Skeletal muscle satellite cell (primary cell): ENCODE data around the gene ADAM22.

Experiments
- H3K27me3 ChIP-seq: 2 replicates; pipeline ENCODE4 v1.7.0; 2013; ENCODE audit warnings: low read length; ENCODE audit not compliant: control insufficient read depth, insufficient read depth
- H3K36me3 ChIP-seq: 2 replicates; pipeline ENCODE4 v1.7.0; 2013; ENCODE audit warnings: mild to moderate bottlenecking, control low read depth, low read length; ENCODE audit not compliant: insufficient read depth
- H3K4me1 ChIP-seq: 2 replicates; pipeline ENCODE4 v1.7.0; 2013; ENCODE audit warnings: low read length; ENCODE audit not compliant: control insufficient read depth, insufficient read depth
- H3K4me2 ChIP-seq: 2 replicates; pipeline ENCODE4 v1.7.0; 2013; ENCODE audit warnings: mild to moderate bottlenecking, low read length
- H3K4me3 ChIP-seq: 2 replicates; pipeline ENCODE4 v1.7.0; 2013; ENCODE audit warnings: low read length
- H3K9ac ChIP-seq: 2 replicates; pipeline ENCODE4 v1.7.0; 2013; ENCODE audit warnings: mild to moderate bottlenecking, low read depth, low read length, moderate library complexity
- H3K9me3 ChIP-seq: replicated peaks from 2 replicates; pipeline ENCODE4 v1.7.0; 2013; ENCODE audit warnings: mild to moderate bottlenecking, control low read depth, low read length

ADAM22 gene

DNA sequence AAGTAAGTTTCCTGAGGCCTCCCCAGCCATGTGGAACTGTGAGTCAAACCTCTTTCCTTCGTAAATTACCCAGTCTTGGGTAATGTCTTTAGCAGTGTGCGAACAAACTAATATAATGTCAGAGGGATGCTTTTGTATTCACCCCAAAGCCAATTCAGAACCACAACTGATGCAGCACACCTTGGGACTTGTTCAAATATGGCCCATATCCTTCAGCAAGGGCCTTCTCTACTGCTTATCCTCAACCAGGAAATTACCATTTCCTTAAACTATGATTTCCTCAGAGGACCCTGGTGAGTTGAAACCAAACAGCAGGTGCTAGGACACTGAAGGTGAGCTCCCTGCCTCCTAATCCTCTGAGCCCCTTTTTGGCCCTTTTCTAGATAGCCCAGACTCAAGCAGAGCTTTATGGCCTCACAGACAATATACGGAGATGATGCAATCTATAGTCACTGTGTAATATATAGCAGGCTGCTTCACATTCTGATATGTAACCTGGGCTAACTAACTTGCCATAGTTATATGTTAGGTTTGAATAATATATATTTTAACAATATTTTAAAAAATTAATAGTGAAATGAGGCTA lies 270.6 kb downstream of the ADAM22 start:
- H3K4me1 ChIP-seq, result no peaks in the 10 kb centered on the region
- no peak overlapping the region for H3K4me2 ChIP-seq
- no peaks in the 10 kb centered on the region for H3K9me3 ChIP-seq
- H3K9ac ChIP-seq, result no peak overlapping the region
- H3K36me3 ChIP-seq, result peaks cover 70% of the 10 kb centered on the region
- H3K4me3 ChIP-seq, result no peak overlapping the region
- no peaks in the 10 kb centered on the region for H3K27me3 ChIP-seq

GRCh38 chr7:88205179-88205578 lies 271.1 kb downstream of the ADAM22 start:
- Histone ChIP-seq H3K4me1 (no peaks in the 10 kb centered on the region), H3K36me3 (peaks cover 75% of the 10 kb centered on the region), H3K27me3 (no peaks in the 10 kb centered on the region), H3K9me3 (no peaks in the 10 kb centered on the region), H3K4me2 (no peak overlapping the region), H3K4me3 (no peak overlapping the region), H3K9ac (no peak overlapping the region)

GRCh38 chr7:88206254-88206653 lies 272.2 kb downstream of the ADAM22 start:
- Histone ChIP-seq H3K9ac (no peak overlapping the region), H3K9me3 (no peaks in the 10 kb centered on the region), H3K4me3 (no peak overlapping the region), H3K4me2 (no peak overlapping the region), H3K36me3 (peaks cover 78% of the 10 kb centered on the region), H3K4me1 (no peaks in the 10 kb centered on the region), H3K27me3 (no peaks in the 10 kb centered on the region)

DNA sequence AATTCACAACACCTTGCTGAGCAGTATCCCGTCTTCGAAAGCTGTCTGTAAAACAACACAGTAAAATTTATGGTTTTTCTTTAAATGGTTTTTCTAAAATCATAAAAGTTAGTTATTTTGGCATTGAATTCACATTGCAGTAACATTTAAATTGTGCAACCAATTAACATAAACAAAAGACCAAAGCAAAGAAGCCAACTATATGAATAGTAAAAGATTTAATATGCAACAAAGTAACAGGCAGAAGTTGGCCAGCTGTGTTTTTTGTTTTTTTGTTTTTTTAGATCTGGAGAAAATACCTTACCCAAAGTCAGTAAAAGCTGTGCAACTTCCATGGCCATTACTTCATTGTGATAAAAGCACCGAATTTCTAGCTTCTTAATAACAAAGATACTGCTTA lies 274.5 kb downstream of the ADAM22 start:
- Histone ChIP-seq H3K9me3 (no peaks in the 10 kb centered on the region), H3K4me1 (no peaks in the 10 kb centered on the region), H3K4me2 (no peak overlapping the region), H3K36me3 (peaks cover 84% of the 10 kb centered on the region), H3K27me3 (no peaks in the 10 kb centered on the region), H3K4me3 (no peak overlapping the region), H3K9ac (no peak overlapping the region)

- peaks cover 74% of the 10 kb centered on the region for H3K36me3 ChIP-seq
These were observed 278.9 kb downstream of the ADAM22 start for GRCh38 chr7:88212918-88213317.

DNA sequence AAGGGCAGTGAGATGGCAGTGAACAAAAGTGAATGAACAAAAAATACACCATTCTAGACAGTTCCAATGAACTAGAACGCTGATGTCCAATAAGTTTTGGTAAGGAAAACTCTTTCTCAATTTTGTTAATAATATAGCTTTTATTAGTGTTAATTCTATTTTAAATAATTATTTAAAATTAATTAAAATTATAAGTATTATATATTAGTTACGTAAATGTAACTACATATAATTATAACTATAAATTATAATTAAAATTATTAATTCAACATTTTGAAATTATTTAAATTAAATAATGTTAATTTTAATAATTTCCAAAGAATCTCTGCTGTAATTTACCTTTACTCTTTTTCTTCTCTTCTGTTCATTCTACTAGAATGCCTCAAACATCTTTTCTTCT lies 280.4 kb downstream of the ADAM22 start:
- no peak overlapping the region for H3K4me2 ChIP-seq
- no peak overlapping the region for H3K9ac ChIP-seq
- no peaks in the 10 kb centered on the region for H3K9me3 ChIP-seq
- H3K36me3 ChIP-seq, result peaks cover 61% of the 10 kb centered on the region
- no peak overlapping the region for H3K4me3 ChIP-seq
- H3K27me3 ChIP-seq, result no peaks in the 10 kb centered on the region
- H3K4me1 ChIP-seq, result peaks cover 9% of the 10 kb centered on the region

More at GRCh38 chr7:88212918-88213317, 278.9 kb downstream of the ADAM22 start:
- no peaks in the 10 kb centered on the region for H3K27me3 ChIP-seq
- H3K4me3 ChIP-seq, result no peak overlapping the region
- H3K4me1 ChIP-seq, result peaks cover 4% of the 10 kb centered on the region
- no peak overlapping the region for H3K4me2 ChIP-seq
- no peaks in the 10 kb centered on the region for H3K9me3 ChIP-seq
- H3K9ac ChIP-seq, result no peak overlapping the region

DNA sequence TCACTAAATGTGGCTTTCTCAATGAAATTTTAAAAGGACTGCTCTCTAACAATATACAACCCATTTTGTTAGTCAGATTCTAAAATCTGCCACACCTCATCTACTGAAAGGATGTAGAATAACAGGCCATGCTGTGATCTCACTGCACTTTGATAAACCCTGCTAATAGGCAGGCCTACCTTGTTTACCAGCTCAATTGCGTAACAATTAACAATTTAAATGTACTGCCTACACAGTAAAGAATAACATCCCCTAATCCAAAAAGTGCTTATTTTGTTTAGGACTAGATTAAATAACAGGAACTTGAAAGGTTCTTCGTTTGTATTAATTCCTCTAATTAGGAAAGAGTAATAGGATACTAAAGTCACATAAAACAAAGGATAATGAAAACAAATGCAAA lies 281.2 kb downstream of the ADAM22 start:
- Histone ChIP-seq H3K9ac (no peak overlapping the region), H3K4me2 (no peak overlapping the region), H3K4me3 (no peak overlapping the region), H3K9me3 (no peaks in the 10 kb centered on the region), H3K4me1 (peaks cover 9% of the 10 kb centered on the region), H3K27me3 (no peaks in the 10 kb centered on the region), H3K36me3 (peaks cover 56% of the 10 kb centered on the region)

- Histone ChIP-seq H3K9ac (no peak overlapping the region), H3K27me3 (no peaks in the 10 kb centered on the region), H3K4me3 (no peak overlapping the region), H3K4me1 (peaks cover 16% of the 10 kb centered on the region), H3K9me3 (no peaks in the 10 kb centered on the region), H3K36me3 (peaks cover 52% of the 10 kb centered on the region), H3K4me2 (no peak overlapping the region)
These were observed 282.2 kb downstream of the ADAM22 start for GRCh38 chr7:88216276-88216675.

DNA sequence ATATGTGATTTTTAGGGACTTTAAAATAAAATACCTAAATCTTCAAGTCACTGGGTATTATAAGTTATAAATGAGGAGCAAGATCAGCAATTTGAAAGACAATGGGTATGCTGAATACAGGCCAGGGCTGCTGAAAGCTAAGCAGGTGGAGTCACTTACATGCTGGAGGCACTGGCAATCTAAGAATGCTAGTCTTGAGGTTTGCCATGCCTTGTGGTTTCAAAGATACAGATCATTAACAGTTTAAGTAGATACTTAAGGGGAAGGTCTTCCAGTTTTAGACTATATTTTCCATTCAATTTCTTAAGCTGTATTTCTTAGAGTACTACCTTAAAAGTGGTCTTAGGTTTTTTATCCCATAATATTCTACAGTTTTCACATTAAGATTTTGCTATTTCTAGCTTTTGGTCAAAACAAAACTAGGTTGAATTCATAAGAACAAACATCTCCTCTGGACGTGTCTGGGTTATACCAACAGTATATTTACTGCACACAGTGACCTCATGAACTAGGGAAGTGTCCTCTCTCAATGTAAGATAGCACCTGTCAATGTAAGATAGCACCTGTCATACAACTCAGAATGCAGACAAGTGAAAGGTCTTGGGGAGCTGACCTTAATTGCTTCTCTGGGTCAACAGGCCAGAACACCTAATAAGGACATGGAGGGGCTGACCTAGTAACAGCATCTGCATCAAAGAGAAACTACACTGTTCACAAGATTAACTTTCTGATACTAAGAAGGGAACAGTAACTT lies 283.8 kb downstream of the ADAM22 start:
- no peaks in the 10 kb centered on the region for H3K27me3 ChIP-seq
- H3K4me3 ChIP-seq, result peak overlapping the region; percentile 86
- peaks cover 36% of the 10 kb centered on the region for H3K36me3 ChIP-seq
- peaks cover 16% of the 10 kb centered on the region for H3K4me1 ChIP-seq
- no peaks in the 10 kb centered on the region for H3K9me3 ChIP-seq
- peak overlapping the region; percentile 87 for H3K4me2 ChIP-seq
- H3K9ac ChIP-seq, result peak overlapping the region; percentile 88

DNA sequence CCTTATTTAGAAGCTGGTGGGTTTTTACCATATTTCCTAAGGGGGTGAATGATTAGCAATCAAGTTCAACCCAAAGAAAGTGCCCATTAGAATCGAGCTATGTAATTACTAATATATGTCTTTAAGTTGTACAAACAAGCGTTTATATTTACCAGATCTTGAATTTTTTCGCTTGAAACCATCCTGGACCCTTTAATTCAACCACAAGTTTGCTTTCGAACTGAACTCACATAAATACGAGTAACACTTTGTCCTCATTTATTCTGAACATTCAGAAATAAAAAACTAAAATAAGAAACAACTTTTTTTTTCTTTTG lies 284.3 kb downstream of the ADAM22 start:
- peak overlapping the region; percentile 87 for H3K4me2 ChIP-seq
- H3K4me3 ChIP-seq, result peak overlapping the region; percentile 86
- H3K36me3 ChIP-seq, result peaks cover 31% of the 10 kb centered on the region
- H3K4me1 ChIP-seq, result peaks cover 16% of the 10 kb centered on the region
- H3K9ac ChIP-seq, result peak overlapping the region; percentile 88
- no peaks in the 10 kb centered on the region for H3K27me3 ChIP-seq
- no peaks in the 10 kb centered on the region for H3K9me3 ChIP-seq

DNA sequence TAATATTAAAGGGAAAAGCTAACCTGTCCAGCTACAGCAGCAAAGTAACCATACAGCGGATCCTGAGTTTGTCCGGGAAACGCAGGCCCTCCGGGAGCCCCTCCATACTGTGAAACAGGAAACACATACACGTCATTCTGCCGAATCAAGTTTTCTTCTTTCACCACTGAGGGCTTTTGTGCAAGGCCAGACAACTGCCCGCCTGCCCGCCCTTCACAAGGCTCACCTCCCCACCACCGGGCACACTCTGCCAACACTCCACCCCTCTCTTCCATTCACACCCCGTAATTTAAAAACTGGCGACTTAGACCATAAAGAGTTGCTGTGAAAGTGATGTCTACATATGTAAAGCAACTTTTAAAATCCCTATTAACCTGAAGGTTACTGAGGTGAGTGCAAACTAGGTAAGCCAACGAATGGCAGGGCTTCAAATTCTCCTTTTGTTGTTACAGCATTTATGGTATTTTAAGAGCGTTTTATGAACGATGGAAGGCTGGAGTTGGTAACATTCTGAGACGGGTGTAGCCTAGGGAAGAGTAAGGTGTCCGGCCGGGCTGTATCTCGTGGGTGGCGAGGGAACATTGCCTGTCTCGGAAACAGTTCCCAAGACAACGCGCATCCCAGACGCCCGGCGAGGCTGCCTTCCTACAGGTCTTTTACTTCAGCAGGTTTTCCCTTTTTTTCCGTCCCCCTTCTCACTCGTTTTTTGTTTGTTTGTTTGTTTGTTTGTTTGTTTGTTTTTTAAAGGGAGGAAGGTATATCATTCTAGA lies 285.0 kb downstream of the ADAM22 start:
- H3K4me3 ChIP-seq, result peak overlapping the region; percentile 86
- peaks cover 16% of the 10 kb centered on the region for H3K4me1 ChIP-seq
- H3K9ac ChIP-seq, result peak overlapping the region; percentile 88
- H3K27me3 ChIP-seq, result no peaks in the 10 kb centered on the region
- no peaks in the 10 kb centered on the region for H3K9me3 ChIP-seq
- peaks cover 24% of the 10 kb centered on the region for H3K36me3 ChIP-seq
- peak overlapping the region; percentile 87 for H3K4me2 ChIP-seq
